IPS-15b (cell line): ENCODE measurements around the gene NDUFA8.

Source experiments
- H3K27me3 ChIP-seq: one replicate; pipeline ENCODE4 v1.6.1; 2013; ENCODE audit warnings: low read length; ENCODE audit not compliant: control insufficient read depth, insufficient read depth
- H3K36me3 ChIP-seq: one replicate; pipeline ENCODE4 v1.6.1; 2013; ENCODE audit warnings: low read length; ENCODE audit not compliant: control insufficient read depth, insufficient read depth
- H3K4me1 ChIP-seq: one replicate; pipeline ENCODE4 v1.6.1; 2013; ENCODE audit warnings: mild to moderate bottlenecking, low read length; ENCODE audit not compliant: control insufficient read depth, insufficient read depth
- H3K4me3 ChIP-seq: one replicate; pipeline ENCODE4 v1.5.1; 2013; ENCODE audit warnings: low read depth, low read length
- H3K9ac ChIP-seq: one replicate; pipeline ENCODE4 v1.6.1; 2013; ENCODE audit warnings: low read depth, mild to moderate bottlenecking, low read length
- H3K9me3 ChIP-seq: one replicate; pipeline ENCODE4 v1.6.1; 2013; ENCODE audit warnings: mild to moderate bottlenecking, low read length; ENCODE audit not compliant: control insufficient read depth, insufficient read depth

NDUFA8 gene

DNA sequence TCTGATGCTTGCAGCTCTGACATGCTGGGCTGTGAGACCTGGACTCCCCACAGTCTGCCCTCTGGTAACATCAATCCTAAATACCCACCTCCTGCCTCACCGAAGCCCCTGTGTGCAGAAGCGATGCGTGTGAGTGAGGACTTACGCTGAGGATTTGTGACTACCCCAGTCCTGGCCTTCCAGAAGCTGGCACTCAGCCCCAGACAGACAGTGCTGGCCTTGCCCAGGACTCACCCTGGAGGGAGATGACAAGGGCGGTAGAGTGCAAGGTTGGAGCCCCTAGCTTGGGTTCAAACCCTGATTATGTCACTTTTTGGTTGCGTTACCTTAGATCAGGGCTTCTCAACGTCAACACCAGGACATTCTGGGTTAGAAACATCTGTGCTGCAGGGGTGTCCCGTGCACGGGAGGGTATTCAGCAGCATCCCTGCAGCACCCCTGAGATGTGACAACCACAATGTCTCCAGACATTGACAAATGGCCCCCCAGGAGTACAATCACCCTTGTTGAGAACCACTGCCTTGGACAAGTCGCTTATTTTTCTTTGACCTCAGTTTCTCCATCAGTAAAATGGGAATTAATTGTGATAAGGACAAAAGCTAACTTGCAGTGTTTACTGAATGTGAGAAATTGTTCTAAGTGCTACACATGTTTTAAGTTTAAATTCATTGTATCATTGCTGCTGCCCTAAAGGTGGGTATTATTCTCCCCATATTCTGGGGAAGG lies 43.0 kb downstream of the NDUFA8 start:
- Histone ChIP-seq H3K9ac (no peak overlapping the region), H3K4me1 (peaks cover 7% of the 10 kb centered on the region), H3K36me3 (no peaks in the 10 kb centered on the region), H3K9me3 (no peaks in the 10 kb centered on the region), H3K27me3 (no peaks in the 10 kb centered on the region), H3K4me3 (no peak overlapping the region)

- no peak overlapping the region for H3K4me3 ChIP-seq
- H3K4me1 ChIP-seq = peaks cover 7% of the 10 kb centered on the region
- H3K9me3 ChIP-seq = no peaks in the 10 kb centered on the region
- H3K36me3 ChIP-seq = no peaks in the 10 kb centered on the region
- no peaks in the 10 kb centered on the region for H3K27me3 ChIP-seq
- no peak overlapping the region for H3K9ac ChIP-seq
Measured at GRCh38 chr9:122116040-122116439, 43.5 kb downstream of the NDUFA8 start.

- no peak overlapping the region for H3K4me3 ChIP-seq
- no peaks in the 10 kb centered on the region for H3K36me3 ChIP-seq
- no peaks in the 10 kb centered on the region for H3K27me3 ChIP-seq
- no peak overlapping the region for H3K9ac ChIP-seq
- H3K4me1 ChIP-seq = peaks cover 7% of the 10 kb centered on the region
- no peaks in the 10 kb centered on the region for H3K9me3 ChIP-seq
Measured at GRCh38 chr9:122115176-122116035, 44.2 kb downstream of the NDUFA8 start.

GRCh38 chr9:122113574-122113973 lies 46.0 kb downstream of the NDUFA8 start:
- Histone ChIP-seq H3K4me3 (no peak overlapping the region), H3K36me3 (no peaks in the 10 kb centered on the region), H3K27me3 (no peaks in the 10 kb centered on the region), H3K4me1 (peaks cover 7% of the 10 kb centered on the region), H3K9me3 (no peaks in the 10 kb centered on the region), H3K9ac (no peak overlapping the region)

DNA sequence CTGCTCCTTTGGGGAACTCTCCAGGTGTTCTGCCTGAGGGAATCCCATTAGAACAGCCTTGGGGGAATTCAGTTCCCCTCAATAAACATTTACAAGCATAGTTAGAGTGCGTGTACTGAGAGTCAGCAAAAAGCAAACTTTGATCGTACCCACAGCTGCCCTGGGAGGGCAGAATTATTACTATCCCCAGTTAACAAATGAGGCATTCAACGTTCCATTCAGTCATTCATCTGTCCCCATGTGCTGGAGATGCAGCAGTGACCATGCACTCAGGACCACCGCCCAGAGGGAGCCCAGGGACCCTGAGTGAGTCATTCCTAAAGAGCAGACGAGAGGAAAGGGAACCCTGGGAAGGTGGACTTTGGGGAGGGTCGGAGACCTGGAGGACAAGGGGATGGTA lies 47.3 kb downstream of the NDUFA8 start:
- no peak overlapping the region for H3K4me3 ChIP-seq
- H3K9me3 ChIP-seq = no peaks in the 10 kb centered on the region
- H3K36me3 ChIP-seq = no peaks in the 10 kb centered on the region
- H3K4me1 ChIP-seq = peaks cover 7% of the 10 kb centered on the region
- H3K27me3 ChIP-seq = no peaks in the 10 kb centered on the region
- no peak overlapping the region for H3K9ac ChIP-seq

DNA sequence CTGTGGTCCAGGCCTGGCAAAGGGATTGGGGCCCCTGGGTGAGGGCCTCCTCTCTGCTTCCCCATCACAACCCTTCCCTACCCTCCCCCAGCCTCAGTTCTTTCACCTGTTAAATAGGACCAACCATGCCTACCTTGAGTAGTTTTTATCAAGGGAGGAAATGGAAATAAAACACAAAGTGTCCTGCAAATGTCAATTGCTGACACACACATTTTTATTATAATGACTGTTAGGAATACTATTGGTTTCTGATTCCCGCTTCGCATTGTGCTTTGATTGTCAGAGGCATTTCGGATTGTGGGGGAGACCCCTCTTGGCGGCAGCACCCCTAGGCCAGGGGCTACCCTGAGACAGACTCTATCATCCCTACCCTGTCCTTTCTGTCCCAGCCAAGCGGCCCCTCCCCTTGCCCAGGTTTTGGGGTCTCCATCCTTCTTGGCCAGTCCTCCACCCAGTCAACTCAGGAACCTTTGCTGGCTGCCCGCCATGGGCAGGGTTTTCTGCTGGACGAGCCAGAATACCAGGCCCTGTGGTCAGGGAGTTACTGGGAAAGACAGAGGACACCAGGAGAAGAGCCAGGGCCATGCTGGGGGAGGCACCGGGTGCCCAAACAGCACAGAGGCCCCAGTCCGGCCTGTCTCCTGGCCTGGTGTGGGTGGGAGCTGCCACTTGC lies 48.0 kb downstream of the NDUFA8 start:
- Histone ChIP-seq H3K36me3 (no peaks in the 10 kb centered on the region), H3K9ac (no peak overlapping the region), H3K4me3 (no peak overlapping the region), H3K27me3 (no peaks in the 10 kb centered on the region), H3K9me3 (no peaks in the 10 kb centered on the region), H3K4me1 (peaks cover 7% of the 10 kb centered on the region)

GRCh38 chr9:122110100-122110833 lies 49.3 kb downstream of the NDUFA8 start:
- no peaks in the 10 kb centered on the region for H3K4me1 ChIP-seq
- H3K36me3 ChIP-seq = no peaks in the 10 kb centered on the region
- no peak overlapping the region for H3K4me3 ChIP-seq
- H3K9ac ChIP-seq = no peak overlapping the region
- H3K27me3 ChIP-seq = no peaks in the 10 kb centered on the region
- H3K9me3 ChIP-seq = no peaks in the 10 kb centered on the region

DNA sequence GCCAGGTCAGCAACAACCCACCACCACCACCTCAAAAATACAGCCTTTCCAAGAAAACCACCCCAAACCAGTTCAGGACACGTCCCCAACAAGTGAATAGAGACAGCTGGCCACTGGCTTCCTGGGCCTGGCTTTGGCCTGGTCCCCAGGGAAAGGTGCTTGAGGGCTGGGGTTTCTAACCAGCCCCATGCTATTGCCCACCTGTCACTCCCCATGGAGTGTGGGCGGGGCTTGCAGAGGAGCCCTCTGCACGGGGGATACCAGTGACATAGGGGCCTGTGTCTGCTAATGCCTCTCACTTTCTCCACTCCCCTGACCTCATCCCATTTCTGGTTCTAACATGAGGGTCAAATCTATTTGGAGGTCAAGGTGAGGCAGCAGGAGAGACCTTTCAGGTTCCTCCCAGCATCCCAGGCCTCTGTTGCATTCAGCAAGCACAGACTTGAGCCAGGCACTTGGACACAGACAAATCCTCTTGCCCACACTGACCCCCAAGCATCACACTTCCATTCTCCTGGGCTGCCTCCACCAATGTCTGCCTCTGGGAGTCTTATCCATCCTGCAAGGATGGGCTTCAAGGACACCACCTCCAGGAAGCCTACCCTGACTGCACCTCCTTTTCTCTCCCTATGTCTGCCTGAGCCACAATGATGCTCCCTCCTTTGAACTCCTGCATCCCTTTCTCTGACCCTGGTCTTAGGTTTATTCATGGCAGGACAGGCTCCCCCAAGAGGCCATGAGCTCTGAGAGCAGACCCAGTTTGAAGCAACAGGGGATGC lies 50.4 kb downstream of the NDUFA8 start:
- Histone ChIP-seq H3K27me3 (no peaks in the 10 kb centered on the region), H3K9me3 (no peaks in the 10 kb centered on the region), H3K36me3 (no peaks in the 10 kb centered on the region), H3K4me1 (no peaks in the 10 kb centered on the region), H3K4me3 (no peak overlapping the region), H3K9ac (no peak overlapping the region)

DNA sequence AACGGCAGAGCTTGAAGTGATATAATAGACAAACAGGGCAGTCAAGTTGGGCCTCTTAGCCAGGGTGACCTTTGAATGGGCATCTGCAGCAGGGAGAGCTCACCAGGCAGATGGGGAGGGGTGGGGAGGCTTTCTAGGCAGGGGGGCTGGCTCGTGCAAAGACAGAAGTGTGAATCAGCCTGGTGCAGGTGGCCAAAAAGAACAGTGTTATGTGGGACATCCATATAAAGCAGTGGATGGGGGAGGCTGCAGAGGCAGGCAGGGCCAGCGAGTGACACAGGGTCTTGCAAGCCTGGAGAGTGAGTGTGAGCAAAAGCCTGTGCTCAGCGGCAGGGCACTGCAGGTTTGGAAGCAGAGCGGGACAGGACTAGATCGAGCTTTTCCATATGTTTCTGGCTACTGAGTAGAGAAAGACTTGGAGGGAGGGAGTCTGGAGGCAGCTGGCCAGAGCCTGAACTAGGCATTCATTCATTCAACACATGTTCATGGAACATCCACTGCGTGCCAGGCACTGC lies 52.2 kb downstream of the NDUFA8 start:
- Histone ChIP-seq H3K36me3 (no peaks in the 10 kb centered on the region), H3K4me3 (no peak overlapping the region), H3K27me3 (no peaks in the 10 kb centered on the region), H3K9ac (no peak overlapping the region), H3K4me1 (no peaks in the 10 kb centered on the region), H3K9me3 (no peaks in the 10 kb centered on the region)

GRCh38 chr9:122106576-122106975 lies 53.0 kb downstream of the NDUFA8 start:
- Histone ChIP-seq H3K4me1 (no peaks in the 10 kb centered on the region), H3K9me3 (no peaks in the 10 kb centered on the region), H3K9ac (no peak overlapping the region), H3K4me3 (no peak overlapping the region), H3K27me3 (no peaks in the 10 kb centered on the region), H3K36me3 (no peaks in the 10 kb centered on the region)
